Left renal pelvis (tissue), 4 donors: ENCODE measurements around the gene CARMIL1. TPM values are rescaled to one million over a fixed set of nuclear protein-coding genes. Genes with fewer than 3 reads are reported as not detected.
"Not testable (repeated sequence)": the region's sequence is repeated elsewhere in the genome, so short reads cannot be mapped to it uniquely, and the experiment has no call there.

ENCODE experiments used
- DNase-seq, 4 donors: peaks; one replicate each; pipeline ENCODE4 v3.0.0-alpha.2; 2013; ENCODE audit warnings: low read depth in 4 of 4, low spot score in 3 of 4
- polyA plus RNA-seq, 4 donors: library from polyadenylated mRNA; unstranded; fragments of 120-200 nt; gene quantifications; one replicate each; pipeline ENCODE4 v1.2.1, GENCODE V29; 2013; ENCODE audit not compliant: insufficient read length in 4 of 4

The CARMIL1 gene
- polyA plus RNA-seq, 4 donors = 6.8 to 111 (median 100.0) TPM

- DNase-seq = no peak
Observed at GRCh38 chr6:25275436-25275835, 3.7 kb upstream of the CARMIL1 start.

GRCh38 chr6:25277386-25277785, 1.8 kb upstream of the CARMIL1 start:
- DNase-seq = no peak

GRCh38 chr6:25277857-25278256, 1.3 kb upstream of the CARMIL1 start:
- no peak for DNase-seq

- DNase-seq = no peak
Observed at GRCh38 chr6:25278261-25278913, 787 bp upstream of the CARMIL1 start.

- peak in 1 of 4 donors; percentile 27 for DNase-seq
Observed at GRCh38 chr6:25279748-25280343, 672 bp downstream of the CARMIL1 start.

GRCh38 chr6:25280344-25281074, 1.3 kb downstream of the CARMIL1 start:
- DNase-seq = peak in 2 of 4 donors; percentile 18 to 20

GRCh38 chr6:25286891-25287290, 7.7 kb downstream of the CARMIL1 start:
- DNase-seq = no peak

GRCh38 chr6:25287941-25288340, 8.8 kb downstream of the CARMIL1 start:
- DNase-seq = no peak

- DNase-seq = no peak
Observed at GRCh38 chr6:25288518-25288917, 9.3 kb downstream of the CARMIL1 start.

GRCh38 chr6:25290306-25291060, 11.3 kb downstream of the CARMIL1 start:
- no peak for DNase-seq

- DNase-seq = no peak
Observed at GRCh38 chr6:25292384-25292783, 13.2 kb downstream of the CARMIL1 start.

- DNase-seq = no peak
Observed at GRCh38 chr6:25295651-25296050, 16.5 kb downstream of the CARMIL1 start.

- no peak for DNase-seq
Observed at GRCh38 chr6:25296217-25296905, 17.2 kb downstream of the CARMIL1 start.

GRCh38 chr6:25297039-25297441, 17.9 kb downstream of the CARMIL1 start:
- DNase-seq = peak in 1 of 4 donors; percentile 39

- DNase-seq = no peak
Observed at GRCh38 chr6:25297823-25298522, 18.8 kb downstream of the CARMIL1 start.

- DNase-seq = not testable (repeated sequence)
Observed at GRCh38 chr6:25298523-25298865, 19.3 kb downstream of the CARMIL1 start.

GRCh38 chr6:25301362-25301761, 22.2 kb downstream of the CARMIL1 start:
- no peak for DNase-seq

- no peak for DNase-seq
Observed at GRCh38 chr6:25302151-25302550, 23.0 kb downstream of the CARMIL1 start.

GRCh38 chr6:25302677-25303128, 23.5 kb downstream of the CARMIL1 start:
- no peak for DNase-seq

- no peak for DNase-seq
Observed at GRCh38 chr6:25303254-25303653, 24.1 kb downstream of the CARMIL1 start.
